Measurements from ENCODE around the gene ZNF629. TPM values are rescaled to one million over a fixed set of nuclear protein-coding genes. Genes with fewer than 3 reads are reported as not detected.

Gene ZNF629
- total and polyA plus RNA-seq, 8 donors = 4.5 to 8.6 (median 6.0) TPM

DNA sequence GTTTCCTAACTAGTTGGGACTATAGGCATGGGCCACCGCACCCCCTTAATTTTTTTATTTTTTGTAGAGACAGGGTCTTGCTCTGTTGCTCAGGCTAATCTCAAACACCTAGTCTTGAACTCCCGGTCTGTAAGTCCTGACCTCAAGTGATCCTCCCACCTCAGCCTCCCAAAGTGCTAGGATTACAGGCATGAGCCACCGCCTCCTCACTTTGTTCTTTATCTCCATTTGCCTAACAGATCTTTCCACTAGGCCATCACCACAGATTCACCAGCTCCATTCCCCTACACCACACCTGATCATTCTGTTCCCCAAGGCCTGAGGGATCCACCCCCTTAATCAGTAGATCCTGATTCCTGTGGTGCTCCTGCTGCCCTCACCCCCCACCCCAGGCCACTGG lies 7.6 kb upstream of the ZNF629 start:
- no peaks in the 10 kb centered on the region for H3K27me3 ChIP-seq
- 90 to 93% methylated on average over 3 of the region's 3 CpGs for WGBS, 2 donors
- no peak for DNase-seq
- no peaks in the 10 kb centered on the region for H3K9me3 ChIP-seq
- intact Hi-C loops (cut with DNase I) = no loop called here
- H3K4me3 ChIP-seq = no peak overlapping the region
- no peak overlapping the region for H3K27ac ChIP-seq
- FAIRE-seq = no peak
- no peaks in the 10 kb centered on the region for H3K36me3 ChIP-seq
- H3K4me1 ChIP-seq = no peaks in the 10 kb centered on the region
- no peak for ATAC-seq
- TF ChIP-seq, protein P1, sequence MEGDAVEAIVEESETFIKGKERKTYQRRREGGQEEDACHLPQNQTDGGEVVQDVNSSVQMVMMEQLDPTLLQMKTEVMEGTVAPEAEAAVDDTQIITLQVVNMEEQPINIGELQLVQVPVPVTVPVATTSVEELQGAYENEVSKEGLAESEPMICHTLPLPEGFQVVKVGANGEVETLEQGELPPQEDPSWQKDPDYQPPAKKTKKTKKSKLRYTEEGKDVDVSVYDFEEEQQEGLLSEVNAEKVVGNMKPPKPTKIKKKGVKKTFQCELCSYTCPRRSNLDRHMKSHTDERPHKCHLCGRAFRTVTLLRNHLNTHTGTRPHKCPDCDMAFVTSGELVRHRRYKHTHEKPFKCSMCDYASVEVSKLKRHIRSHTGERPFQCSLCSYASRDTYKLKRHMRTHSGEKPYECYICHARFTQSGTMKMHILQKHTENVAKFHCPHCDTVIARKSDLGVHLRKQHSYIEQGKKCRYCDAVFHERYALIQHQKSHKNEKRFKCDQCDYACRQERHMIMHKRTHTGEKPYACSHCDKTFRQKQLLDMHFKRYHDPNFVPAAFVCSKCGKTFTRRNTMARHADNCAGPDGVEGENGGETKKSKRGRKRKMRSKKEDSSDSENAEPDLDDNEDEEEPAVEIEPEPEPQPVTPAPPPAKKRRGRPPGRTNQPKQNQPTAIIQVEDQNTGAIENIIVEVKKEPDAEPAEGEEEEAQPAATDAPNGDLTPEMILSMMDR (IDR thresholded peaks at IDR 0.05) = no peak

- Histone ChIP-seq H3K27ac (no peak overlapping the region), H3K4me3 (no peak overlapping the region), H3K4me1 (no peaks in the 10 kb centered on the region), H3K27me3 (no peaks in the 10 kb centered on the region), H3K36me3 (no peaks in the 10 kb centered on the region), H3K9me3 (no peaks in the 10 kb centered on the region)
- TF ChIP-seq, protein P1 (IDR thresholded peaks at IDR 0.05) = no peak
- FAIRE-seq (no peak), DNase-seq (no peak), ATAC-seq (no peak)
- intact Hi-C loops (cut with DNase I) = no loop called here
- 74 to 86% methylated on average over 7 of the region's 7 CpGs for WGBS, 2 donors
Observed at GRCh38 chr16:30793508-30794069, 6.6 kb upstream of the ZNF629 start.

- H3K4me3 ChIP-seq = peak overlapping the region; percentile 89 to 97 (median 94)
- H3K27me3 ChIP-seq = no peaks in the 10 kb centered on the region
- TF ChIP-seq, protein P1 (IDR thresholded peaks at IDR 0.05) = no peak
- peaks cover 0 to 6% (median 0%) of the 10 kb centered on the region in 3 donors for H3K4me1 ChIP-seq
- intact Hi-C loops (cut with DNase I) = no loop called here
- peak in 3 of 4 donors; percentile 4 to 14 (median 11) for ATAC-seq
- no peaks in the 10 kb centered on the region for H3K9me3 ChIP-seq
- H3K27ac ChIP-seq = peak overlapping the region in 3 of 4 donors; percentile 60 to 74 (median 70)
- DNase-seq = no peak
- 49 to 54% methylated on average over 11 of the region's 11 CpGs for WGBS, 2 donors
- no peak for FAIRE-seq
- H3K36me3 ChIP-seq = peaks cover 0 to 2% (median under 1%) of the 10 kb centered on the region in 3 donors
Observed at GRCh38 chr16:30787613-30788378, 791 bp upstream of the ZNF629 start.

- Histone ChIP-seq H3K9me3 (no peaks in the 10 kb centered on the region), H3K4me1 (peaks cover 0 to 6% (median 0%) of the 10 kb centered on the region in 3 donors), H3K27me3 (no peaks in the 10 kb centered on the region), H3K36me3 (peaks cover 0 to 14% (median 6%) of the 10 kb centered on the region in 3 donors), H3K4me3 (peak overlapping the region; percentile 89 to 97 (median 94)), H3K27ac (peak overlapping the region; percentile 60 to 74 (median 70))
- 6 to 8% methylated on average over 39 to 57 of the region's 57 CpGs for WGBS, 2 donors
- peak in 3 of 6 donors; percentile 27 to 81 (median 51) for DNase-seq
- intact Hi-C loops (cut with DNase I) = no loop called here
- no peak for FAIRE-seq
- peak; percentile 29 to 68 (median 59) for ATAC-seq
- TF ChIP-seq, protein P1 (IDR thresholded peaks at IDR 0.05) = no peak
Observed at GRCh38 chr16:30786115-30786935, 680 bp downstream of the ZNF629 start.

Data from pancreas (tissue), 10 donors.